Forelimb muscle (tissue), 1 donor: ENCODE data around the gene NCKAP5L. TPM values are rescaled to one million over a fixed set of nuclear protein-coding genes. Genes with fewer than 3 reads are reported as not detected.
A peak's percentile ranks its signal among the peaks of the same experiment; 100 is the strongest.
"Not testable (repeated sequence)": the region's sequence is repeated elsewhere in the genome, so short reads cannot be mapped to it uniquely, and the experiment has no call there.

ENCODE experiments used
- DNase-seq: peaks from one replicate; pipeline ENCODE4 v3.0.0-alpha.2; 2013; ENCODE audit warnings: low read depth
- polyA plus RNA-seq: library from polyadenylated mRNA; unstranded; fragments of 120-200 nt; gene quantifications from one replicate; pipeline ENCODE4 v1.2.1, GENCODE V29; 2013; ENCODE audit not compliant: insufficient read length

NCKAP5L gene
- polyA plus RNA-seq, 1 donor, result 42.4 TPM

GRCh38 chr12:49798248-49798647, 30.0 kb downstream of the NCKAP5L start:
- no peak for DNase-seq

- no peak for DNase-seq
Observed at GRCh38 chr12:49797449-49797776, 30.8 kb downstream of the NCKAP5L start.

- no peak for DNase-seq
Observed at GRCh38 chr12:49796606-49797448, 31.4 kb downstream of the NCKAP5L start.

GRCh38 chr12:49796155-49796554, 32.1 kb downstream of the NCKAP5L start:
- DNase-seq, result no peak

GRCh38 chr12:49795654-49796105, 32.5 kb downstream of the NCKAP5L start:
- DNase-seq, result no peak

- no peak for DNase-seq
Observed at GRCh38 chr12:49794811-49795653, 33.2 kb downstream of the NCKAP5L start.

GRCh38 chr12:49794021-49794420, 34.2 kb downstream of the NCKAP5L start:
- DNase-seq, result no peak

- no peak for DNase-seq
Observed at GRCh38 chr12:49793620-49794019, 34.6 kb downstream of the NCKAP5L start.

- DNase-seq, result no peak
Observed at GRCh38 chr12:49792976-49793580, 35.1 kb downstream of the NCKAP5L start.

GRCh38 chr12:49792181-49792970, 35.8 kb downstream of the NCKAP5L start:
- no peak for DNase-seq

- DNase-seq, result no peak
Observed at GRCh38 chr12:49791700-49792099, 36.5 kb downstream of the NCKAP5L start.

GRCh38 chr12:49790741-49791555, 37.3 kb downstream of the NCKAP5L start:
- DNase-seq, result no peak

GRCh38 chr12:49789992-49790391, 38.2 kb downstream of the NCKAP5L start:
- no peak for DNase-seq

- no peak for DNase-seq
Observed at GRCh38 chr12:49787672-49788071, 40.5 kb downstream of the NCKAP5L start.

- no peak for DNase-seq
Observed at GRCh38 chr12:49784756-49785409, 43.3 kb downstream of the NCKAP5L start.

GRCh38 chr12:49783917-49784676, 44.1 kb downstream of the NCKAP5L start:
- peak; percentile 53 for DNase-seq

- DNase-seq, result not testable (repeated sequence)
Observed at GRCh38 chr12:49780914-49781313, 47.3 kb downstream of the NCKAP5L start.

GRCh38 chr12:49779581-49779980, 48.6 kb downstream of the NCKAP5L start:
- no peak for DNase-seq
